ENCODE results near the gene LCA5.

The LCA5 gene

GRCh38 chr6:79441192-79441591 lies 96.0 kb downstream of the LCA5 start:
- no peak for DNase-seq (ENCODE audit: low read depth, low spot score)
- H3K4me3 ChIP-seq (ENCODE audit: low read depth, low read length): no peak overlapping the region
- in situ Hi-C loops (cut with HindIII; ENCODE audit: low sequenced_read_pairs): no loop called here
- TF ChIP-seq CTCF (IDR thresholded peaks at IDR 0.05; ENCODE audit: low read depth, low read length): no peak

- in situ Hi-C loops (cut with HindIII; ENCODE audit: low sequenced_read_pairs): no loop called here
- TF ChIP-seq CTCF (IDR thresholded peaks at IDR 0.05; ENCODE audit: low read depth, low read length): no peak
- H3K4me3 ChIP-seq (ENCODE audit: low read depth, low read length): no peak overlapping the region
- no peak for DNase-seq (ENCODE audit: low read depth, low spot score)
Observed at GRCh38 chr6:79440598-79440997, 96.6 kb downstream of the LCA5 start.

GRCh38 chr6:79438030-79438429 lies 99.2 kb downstream of the LCA5 start:
- in situ Hi-C loops (cut with HindIII; ENCODE audit: low sequenced_read_pairs): no loop called here
- no peak for TF ChIP-seq CTCF (IDR thresholded peaks at IDR 0.05; ENCODE audit: low read depth, low read length)
- no peak overlapping the region for H3K4me3 ChIP-seq (ENCODE audit: low read depth, low read length)
- peak; percentile 38 for DNase-seq (ENCODE audit: low read depth, low spot score)

GRCh38 chr6:79436241-79436640 lies 101.0 kb downstream of the LCA5 start:
- H3K4me3 ChIP-seq (ENCODE audit: low read depth, low read length): no peak overlapping the region
- in situ Hi-C loops (cut with HindIII; ENCODE audit: low sequenced_read_pairs): no loop called here
- TF ChIP-seq CTCF (IDR thresholded peaks at IDR 0.05; ENCODE audit: low read depth, low read length): no peak
- no peak for DNase-seq (ENCODE audit: low read depth, low spot score)

- in situ Hi-C loops (cut with HindIII; ENCODE audit: low sequenced_read_pairs): no loop called here
- TF ChIP-seq CTCF (IDR thresholded peaks at IDR 0.05; ENCODE audit: low read depth, low read length): no peak
Observed at GRCh38 chr6:79435746-79436145, 101.5 kb downstream of the LCA5 start.

More at GRCh38 chr6:79435746-79436145, 101.5 kb downstream of the LCA5 start:
- H3K4me3 ChIP-seq (ENCODE audit: low read depth, low read length): no peak overlapping the region
- DNase-seq (ENCODE audit: low read depth, low spot score): no peak

All from astrocyte of the spinal cord (primary cell).